GM06990 (cell line): Measurements from ENCODE around the gene GPR39.

Experiments used
- DNase-seq: peaks from one replicate; pipeline ENCODE4 v3.0.0-alpha.2; 2011; ENCODE audit not compliant: insufficient read length; ENCODE audit errors: extremely low read depth
- H3K27me3 ChIP-seq: replicated peaks from 2 replicates; pipeline ENCODE4 v1.6.0; 2011; ENCODE audit warnings: low read length; ENCODE audit not compliant: control insufficient read depth, insufficient read depth
- H3K36me3 ChIP-seq: 2 replicates; pipeline ENCODE4 v1.5.1; 2011; ENCODE audit warnings: low read length; ENCODE audit not compliant: control insufficient read depth, insufficient read depth
- H3K4me3 ChIP-seq: replicated peaks from 2 replicates; pipeline ENCODE4 v1.5.1; 2011; ENCODE audit warnings: low read depth, mild to moderate bottlenecking, control low read depth, low read length
- TF ChIP-seq, protein P1 (sequence below): IDR thresholded peaks from 2 replicates; pipeline ENCODE4 v1.5.1; 2011; ENCODE audit warnings: low read length, control low read depth, mild to moderate bottlenecking, inconsistent platforms; ENCODE audit not compliant: insufficient read depth, poor library complexity, severe bottlenecking

Gene GPR39

DNA sequence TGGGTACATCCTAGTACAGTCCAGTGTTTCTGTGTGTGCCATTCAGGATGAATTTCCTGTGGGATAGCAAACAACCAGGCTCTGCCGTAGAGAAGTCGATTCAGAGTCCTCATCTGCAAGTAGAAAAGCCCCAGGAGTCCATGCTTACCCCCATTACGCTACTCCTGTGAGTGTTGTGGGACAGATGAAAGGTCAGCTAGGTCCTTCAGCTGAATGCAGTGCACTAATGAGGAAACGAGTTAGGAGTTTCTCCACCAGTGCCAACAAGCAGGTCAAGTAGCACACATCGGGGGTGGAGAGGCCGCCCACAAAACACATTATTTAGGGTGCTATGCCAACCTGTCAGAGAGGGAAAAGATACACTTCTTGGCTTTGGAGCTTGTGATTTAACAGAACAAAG is 2.5 kb upstream of the GPR39 start:
- Histone ChIP-seq H3K4me3 (no peak overlapping the region), H3K36me3 (no peaks in the 10 kb centered on the region), H3K27me3 (no peaks in the 10 kb centered on the region; the same call in 1 of the 2 replicates)
- DNase-seq = no peak
- TF ChIP-seq, protein P1, sequence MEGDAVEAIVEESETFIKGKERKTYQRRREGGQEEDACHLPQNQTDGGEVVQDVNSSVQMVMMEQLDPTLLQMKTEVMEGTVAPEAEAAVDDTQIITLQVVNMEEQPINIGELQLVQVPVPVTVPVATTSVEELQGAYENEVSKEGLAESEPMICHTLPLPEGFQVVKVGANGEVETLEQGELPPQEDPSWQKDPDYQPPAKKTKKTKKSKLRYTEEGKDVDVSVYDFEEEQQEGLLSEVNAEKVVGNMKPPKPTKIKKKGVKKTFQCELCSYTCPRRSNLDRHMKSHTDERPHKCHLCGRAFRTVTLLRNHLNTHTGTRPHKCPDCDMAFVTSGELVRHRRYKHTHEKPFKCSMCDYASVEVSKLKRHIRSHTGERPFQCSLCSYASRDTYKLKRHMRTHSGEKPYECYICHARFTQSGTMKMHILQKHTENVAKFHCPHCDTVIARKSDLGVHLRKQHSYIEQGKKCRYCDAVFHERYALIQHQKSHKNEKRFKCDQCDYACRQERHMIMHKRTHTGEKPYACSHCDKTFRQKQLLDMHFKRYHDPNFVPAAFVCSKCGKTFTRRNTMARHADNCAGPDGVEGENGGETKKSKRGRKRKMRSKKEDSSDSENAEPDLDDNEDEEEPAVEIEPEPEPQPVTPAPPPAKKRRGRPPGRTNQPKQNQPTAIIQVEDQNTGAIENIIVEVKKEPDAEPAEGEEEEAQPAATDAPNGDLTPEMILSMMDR = no peak

DNA sequence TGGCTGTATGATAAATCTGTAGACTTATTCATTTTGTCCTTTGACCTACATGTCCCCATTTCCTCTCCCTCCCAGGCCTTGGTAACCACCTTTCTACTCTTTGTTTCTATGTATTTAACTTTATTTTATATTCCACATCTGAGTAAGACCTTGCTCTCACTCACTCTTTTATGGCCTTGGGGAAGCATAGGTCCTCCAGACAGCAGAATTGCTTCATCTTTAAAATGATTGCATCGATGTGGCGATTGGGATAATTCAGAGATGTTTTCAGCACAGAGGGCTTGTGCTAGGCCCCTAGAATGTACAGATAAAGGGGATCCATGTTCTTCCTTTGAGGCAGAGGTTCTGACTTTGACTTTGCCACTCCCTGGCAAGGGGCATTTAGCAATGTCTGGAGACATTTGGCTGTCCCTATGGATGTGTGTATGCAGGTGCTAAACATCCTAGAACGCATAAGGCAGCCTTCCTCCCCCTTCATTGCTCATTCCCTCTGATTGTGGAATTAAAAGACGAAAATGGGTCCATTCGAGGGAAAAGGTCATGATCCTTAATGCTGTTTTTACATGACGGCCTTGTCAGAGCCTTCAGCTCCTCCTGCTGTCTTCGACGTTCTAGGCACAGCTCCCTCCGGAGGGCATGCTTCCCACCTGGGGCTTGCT is 1.2 kb upstream of the GPR39 start:
- no peak for DNase-seq
- Histone ChIP-seq H3K36me3 (no peaks in the 10 kb centered on the region), H3K27me3 (no peaks in the 10 kb centered on the region; the same call in 1 of the 2 replicates), H3K4me3 (no peak overlapping the region)
- TF ChIP-seq, protein P1 = no peak

DNA sequence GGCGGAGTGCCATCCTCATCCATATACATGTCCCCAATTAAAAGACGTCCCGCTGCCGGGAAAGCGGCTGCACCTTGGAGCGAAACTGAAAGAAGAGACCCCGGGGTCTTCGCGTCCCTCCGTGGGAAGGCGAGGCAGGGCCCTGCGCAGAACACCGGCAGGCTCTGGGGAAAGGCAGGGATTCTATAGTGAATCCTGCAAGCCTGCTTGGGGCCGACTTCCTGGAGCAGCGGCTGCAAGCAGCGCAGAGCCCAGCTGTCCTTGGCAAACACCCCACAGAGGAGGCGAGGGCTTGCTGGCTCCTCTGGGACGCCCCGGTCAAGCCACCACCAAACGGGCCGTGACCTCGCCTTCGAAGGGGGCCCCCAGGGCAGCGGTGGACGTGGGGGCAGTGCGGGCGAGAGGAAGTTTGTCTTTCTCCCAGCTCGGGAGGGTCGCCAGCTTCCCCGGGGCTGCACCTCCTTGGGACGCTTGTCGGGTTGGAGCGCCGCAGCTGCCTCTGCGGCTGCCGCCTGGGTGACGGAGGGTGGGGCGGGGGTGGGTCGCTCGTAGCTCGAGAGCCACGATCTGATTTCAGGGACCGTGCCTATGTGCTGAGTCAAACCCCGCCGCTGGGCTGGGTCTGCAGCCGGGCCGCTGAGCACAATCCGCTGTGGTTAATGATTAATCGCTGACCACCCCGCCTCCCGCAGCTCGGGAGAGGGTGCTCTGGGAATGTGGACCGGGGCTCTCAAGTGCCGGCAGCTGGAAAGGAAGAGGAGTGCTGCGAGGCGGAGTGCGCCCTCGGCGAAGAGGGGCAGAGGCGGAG is 486 bp upstream of the GPR39 start:
- Histone ChIP-seq H3K27me3 (no peaks in the 10 kb centered on the region; the same call in 1 of the 2 replicates), H3K36me3 (no peaks in the 10 kb centered on the region), H3K4me3 (no peak overlapping the region)
- TF ChIP-seq, protein P1 = no peak
- no peak for DNase-seq

DNA sequence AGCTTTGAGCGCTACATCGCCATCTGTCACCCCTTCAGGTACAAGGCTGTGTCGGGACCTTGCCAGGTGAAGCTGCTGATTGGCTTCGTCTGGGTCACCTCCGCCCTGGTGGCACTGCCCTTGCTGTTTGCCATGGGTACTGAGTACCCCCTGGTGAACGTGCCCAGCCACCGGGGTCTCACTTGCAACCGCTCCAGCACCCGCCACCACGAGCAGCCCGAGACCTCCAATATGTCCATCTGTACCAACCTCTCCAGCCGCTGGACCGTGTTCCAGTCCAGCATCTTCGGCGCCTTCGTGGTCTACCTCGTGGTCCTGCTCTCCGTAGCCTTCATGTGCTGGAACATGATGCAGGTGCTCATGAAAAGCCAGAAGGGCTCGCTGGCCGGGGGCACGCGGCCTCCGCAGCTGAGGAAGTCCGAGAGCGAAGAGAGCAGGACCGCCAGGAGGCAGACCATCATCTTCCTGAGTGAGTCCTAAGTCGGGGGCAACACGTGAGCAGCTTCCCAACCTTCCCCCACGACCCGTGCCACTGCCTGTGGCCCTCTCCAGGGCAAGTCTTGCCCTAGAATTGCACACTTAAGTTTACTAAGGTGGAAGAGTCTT is 928 bp downstream of the GPR39 start:
- TF ChIP-seq, protein P1 = no peak
- H3K4me3 ChIP-seq = no peak overlapping the region
- no peak for DNase-seq
- no peaks in the 10 kb centered on the region for H3K36me3 ChIP-seq
- H3K27me3 ChIP-seq = no peaks in the 10 kb centered on the region; the same call in 1 of the 2 replicates

DNA sequence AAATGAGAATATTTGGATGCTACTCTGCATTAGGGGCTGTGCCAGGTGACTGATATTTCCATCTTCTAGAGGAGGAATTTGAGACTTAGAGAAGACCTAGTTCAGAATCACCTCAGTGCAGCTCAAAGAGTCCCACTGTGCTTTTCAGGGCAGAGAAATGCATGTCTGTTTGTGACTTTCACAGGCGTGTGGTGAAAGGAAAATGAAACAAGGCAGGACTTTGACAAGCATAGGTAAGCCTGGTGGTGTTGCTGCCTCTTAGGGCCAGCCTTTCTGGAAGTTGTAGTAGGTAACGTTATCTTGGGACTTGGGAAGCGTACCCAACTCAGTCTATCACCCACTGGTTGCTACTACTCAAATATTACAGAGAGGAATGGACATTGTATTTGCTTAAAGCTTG is 2.6 kb downstream of the GPR39 start:
- TF ChIP-seq, protein P1 = no peak
- H3K36me3 ChIP-seq = no peaks in the 10 kb centered on the region
- H3K4me3 ChIP-seq = no peak overlapping the region
- H3K27me3 ChIP-seq = no peaks in the 10 kb centered on the region; the same call in 1 of the 2 replicates
- DNase-seq = no peak
